Brain microvascular endothelial cell (primary cell): ENCODE data around the gene TRAF1.

ENCODE experiments used
- DNase-seq: peaks from one replicate; pipeline ENCODE4 v3.0.0-alpha.2; 2020
- H3K27ac ChIP-seq: fragments of 250-450 bp; sonication (Bioruptor Pico); 2 replicates; pipeline ENCODE4 v1.5.1; 2020; ENCODE audit warnings: mild to moderate bottlenecking, moderate library complexity
- H3K27me3 ChIP-seq: fragments of 250-450 bp; sonication (Bioruptor Pico); replicated peaks from 2 replicates; pipeline ENCODE4 v1.5.1; 2020; ENCODE audit warnings: mild to moderate bottlenecking
- H3K36me3 ChIP-seq: fragments of 250-450 bp; sonication (Bioruptor Pico); replicated peaks from 2 replicates; pipeline ENCODE4 v1.5.1; 2020; ENCODE audit warnings: mild to moderate bottlenecking
- H3K4me3 ChIP-seq: 2 replicates; pipeline ENCODE4 v1.5.1; 2011; ENCODE audit warnings: low read depth, mild to moderate bottlenecking, control low read depth, low read length, moderate library complexity
- CTCF ChIP-seq: IDR thresholded peaks from 2 replicates; pipeline ENCODE4 v1.5.1; 2011; ENCODE audit warnings: low read depth, mild to moderate bottlenecking, moderate library complexity, low read length, control low read depth, inconsistent platforms; ENCODE audit errors: missing control alignments
- in situ Hi-C: cut with HindIII; loops from 2 replicates; pipeline ENCODE4 v1.10.0; 2017; ENCODE audit warnings: low sequenced_read_pairs, low pct_ligation_motif_present

The TRAF1 gene

GRCh38 chr9:120925535-120926396 lies 830 bp downstream of the TRAF1 start:
- H3K27ac ChIP-seq = peak overlapping the region; percentile 51
- in situ Hi-C loops = no loop called here
- H3K36me3 ChIP-seq = no peaks in the 10 kb centered on the region
- DNase-seq = peak; percentile 92
- H3K27me3 ChIP-seq = no peaks in the 10 kb centered on the region
- no peak overlapping the region for H3K4me3 ChIP-seq
- TF ChIP-seq CTCF = no peak

- Histone ChIP-seq H3K36me3 (no peaks in the 10 kb centered on the region), H3K27ac (no peak overlapping the region), H3K4me3 (no peak overlapping the region), H3K27me3 (no peaks in the 10 kb centered on the region)
- no peak for TF ChIP-seq CTCF
- no peak for DNase-seq
- in situ Hi-C loops = no loop called here
Observed at GRCh38 chr9:120924698-120925534, 1.7 kb downstream of the TRAF1 start.

GRCh38 chr9:120923620-120924328 lies 2.8 kb downstream of the TRAF1 start:
- Histone ChIP-seq H3K36me3 (no peaks in the 10 kb centered on the region), H3K4me3 (no peak overlapping the region), H3K27me3 (no peaks in the 10 kb centered on the region), H3K27ac (no peak overlapping the region)
- in situ Hi-C loops = no loop called here
- DNase-seq = no peak
- no peak for TF ChIP-seq CTCF

- DNase-seq = no peak
- TF ChIP-seq CTCF = no peak
- in situ Hi-C loops = no loop called here
Observed at GRCh38 chr9:120922404-120923195, 4.0 kb downstream of the TRAF1 start.

GRCh38 chr9:120921661-120922181 lies 4.9 kb downstream of the TRAF1 start:
- no peak for DNase-seq
- in situ Hi-C loops = no loop called here
- no peak overlapping the region for H3K27ac ChIP-seq
- H3K27me3 ChIP-seq = no peaks in the 10 kb centered on the region
- H3K36me3 ChIP-seq = no peaks in the 10 kb centered on the region
- TF ChIP-seq CTCF = peak; percentile 50
- no peak overlapping the region for H3K4me3 ChIP-seq

More at GRCh38 chr9:120922404-120923195, 4.0 kb downstream of the TRAF1 start:
- Histone ChIP-seq H3K27me3 (no peaks in the 10 kb centered on the region), H3K36me3 (no peaks in the 10 kb centered on the region), H3K4me3 (no peak overlapping the region), H3K27ac (no peak overlapping the region)
